GM12872 (cell line): ENCODE results near the gene ADGRV1.

Experiments used
- CTCF ChIP-seq: IDR thresholded peaks from 3 replicates; pipeline ENCODE4 v1.5.1; 2011; ENCODE audit warnings: low read depth, mild to moderate bottlenecking, low read length, moderate library complexity; ENCODE audit not compliant: insufficient read depth

Gene ADGRV1

GRCh38 chr5:91022518-91022917 is 463.9 kb downstream of the ADGRV1 start:
- no peak for TF ChIP-seq CTCF

GRCh38 chr5:91024206-91024605 is 465.6 kb downstream of the ADGRV1 start:
- TF ChIP-seq CTCF = no peak

DNA sequence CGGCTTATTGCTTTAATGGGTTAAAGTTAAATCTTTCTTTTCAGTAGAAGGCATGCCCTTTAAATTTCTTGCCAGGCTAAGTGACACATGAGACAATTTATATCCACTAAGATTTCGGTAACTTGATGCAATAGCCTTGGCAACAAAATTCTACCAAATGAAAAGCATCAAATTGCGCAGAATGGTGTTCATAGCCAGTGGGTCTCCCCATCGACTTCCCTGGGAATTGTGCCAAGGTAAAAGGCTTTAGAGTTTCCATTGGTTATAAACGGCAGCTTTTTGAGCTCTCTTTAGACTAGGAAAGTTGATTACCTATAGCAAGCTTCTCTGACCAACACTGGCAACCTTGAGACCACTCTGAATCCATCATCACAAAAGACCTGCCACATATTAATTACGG is 466.1 kb downstream of the ADGRV1 start:
- TF ChIP-seq CTCF = no peak

- no peak for TF ChIP-seq CTCF
Measured at GRCh38 chr5:91025449-91025848, 466.9 kb downstream of the ADGRV1 start.

GRCh38 chr5:91025956-91026355 is 467.4 kb downstream of the ADGRV1 start:
- TF ChIP-seq CTCF = no peak

GRCh38 chr5:91026466-91026865 is 467.9 kb downstream of the ADGRV1 start:
- no peak for TF ChIP-seq CTCF

GRCh38 chr5:91027405-91028139 is 469.0 kb downstream of the ADGRV1 start:
- TF ChIP-seq CTCF = no peak
